GM21367 (cell line): ENCODE data around the gene OGA.

Experiments used
- ATAC-seq: cut with Tn5 transposase; IDR thresholded peaks from one replicate; pipeline ENCODE4 v1.9.1; 2021; ENCODE audit not compliant: unreplicated experiment

Gene OGA

GRCh38 chr10:101776161-101776817, 42.0 kb downstream of the OGA start:
- ATAC-seq, result no peak

DNA sequence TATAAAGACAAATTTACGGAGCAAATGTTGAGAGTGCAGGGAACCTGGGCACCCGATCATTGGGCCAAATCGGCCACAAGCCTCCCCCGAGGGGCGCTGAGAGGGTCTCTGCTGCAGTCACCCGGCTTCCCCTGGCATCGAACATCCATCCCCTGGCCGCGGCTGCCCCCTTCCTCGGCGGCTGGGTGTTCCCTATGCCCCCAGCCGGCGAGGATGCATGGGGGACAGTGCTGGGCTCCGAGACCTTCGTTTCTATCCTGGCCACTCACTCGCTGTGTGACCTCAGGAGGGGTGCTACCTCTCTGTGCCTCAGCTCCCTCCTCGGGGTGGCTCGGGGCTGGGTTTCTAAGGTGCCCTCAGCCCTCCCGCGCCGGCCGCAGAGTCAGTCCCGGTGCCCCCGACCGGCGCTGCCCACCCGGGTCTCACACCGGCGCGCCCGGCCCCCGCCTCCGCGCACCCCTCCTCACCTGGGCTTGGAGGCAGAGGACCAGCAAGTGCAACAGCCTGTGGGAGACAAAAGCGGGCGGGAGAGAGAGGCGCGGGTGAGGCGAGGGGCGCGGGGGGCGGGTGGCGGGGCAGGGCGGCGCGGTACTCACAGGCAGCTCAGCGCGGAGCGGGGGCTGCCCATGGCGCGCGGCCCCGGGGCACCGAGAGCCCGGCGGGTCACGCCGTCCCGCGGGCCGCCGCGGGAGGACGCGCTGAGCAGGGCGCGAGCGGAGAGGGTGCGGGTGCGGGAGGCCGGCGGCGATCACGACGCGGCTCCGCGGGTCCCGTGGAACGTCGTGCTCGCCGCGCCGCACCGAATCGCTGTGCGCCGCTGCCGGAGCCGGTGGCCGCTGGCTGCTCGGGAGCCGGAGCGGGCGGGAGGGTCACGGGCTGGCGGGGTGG, 42.7 kb downstream of the OGA start, which contains the start of gene FGF8:
Gene FGF8, minus strand, starts transcription at position 842 of the 888 bp plus-strand sequence. Its CDS starts 214 bp downstream, at position 628.
- ATAC-seq, result no peak

DNA sequence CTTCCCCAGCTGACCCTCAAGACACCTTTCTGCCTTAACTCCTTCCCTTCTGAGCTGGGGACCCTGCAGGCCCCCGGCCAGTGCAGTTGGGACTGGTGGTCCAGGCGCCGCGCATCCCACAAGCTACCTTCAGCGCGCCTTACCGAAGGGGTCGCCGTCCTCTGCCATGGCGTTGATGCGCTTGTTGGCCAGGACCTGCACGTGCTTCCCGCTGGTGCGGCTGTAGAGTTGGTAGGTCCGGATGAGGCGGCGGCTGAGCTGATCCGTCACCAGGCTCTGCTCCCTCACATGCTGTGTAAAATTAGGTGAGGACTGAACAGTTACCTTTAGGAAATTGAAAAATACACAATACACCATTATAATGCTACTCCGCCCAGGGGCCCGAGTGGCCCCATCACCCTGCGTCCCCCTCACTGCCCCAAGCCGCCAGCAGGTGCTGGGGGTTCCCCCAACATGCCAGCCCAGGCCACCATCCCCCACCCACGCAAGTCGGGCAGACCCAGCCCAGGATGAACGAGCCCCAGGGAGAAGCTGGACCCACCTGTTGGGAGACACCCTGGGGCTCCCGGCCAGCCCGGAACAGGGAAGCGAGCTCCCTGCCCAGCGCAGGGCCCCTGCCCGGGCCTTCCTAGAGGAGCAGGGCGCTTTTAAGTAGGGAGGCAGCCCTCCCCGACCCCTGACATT, 43.5 kb downstream of the OGA start:
- ATAC-seq, result no peak

DNA sequence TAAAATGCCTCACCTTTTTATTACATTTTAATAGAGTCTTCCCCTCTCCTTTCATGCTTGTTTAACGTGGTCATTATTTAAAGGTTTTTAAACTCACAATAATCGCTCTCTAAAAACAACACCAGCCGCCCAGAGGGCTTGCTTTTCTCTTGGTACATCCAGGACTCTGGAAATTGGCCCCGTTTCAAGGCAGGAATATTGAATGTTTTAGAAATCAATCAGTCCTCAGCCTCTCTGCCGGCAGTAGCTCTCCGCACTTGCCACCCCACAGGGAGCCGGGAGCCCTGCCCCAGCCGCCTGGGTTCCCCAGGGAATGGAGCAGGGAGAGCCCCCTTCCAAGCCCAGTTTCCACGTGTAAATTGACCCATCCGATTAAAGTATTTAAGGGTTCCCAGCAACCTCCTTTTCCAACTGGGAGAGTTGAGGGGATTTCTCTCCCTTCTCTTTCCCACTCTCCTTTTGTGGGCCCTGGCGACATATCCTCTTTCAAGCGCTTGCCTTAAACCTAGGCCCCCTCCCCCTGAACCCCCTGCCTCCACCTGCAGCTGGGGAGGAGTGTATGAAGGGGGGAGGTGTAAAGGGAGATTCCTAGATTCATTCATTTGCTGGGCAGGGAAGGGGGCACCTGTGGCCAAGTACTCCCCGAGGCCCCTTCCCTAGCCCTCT, 44.2 kb downstream of the OGA start:
- ATAC-seq, result no peak

- ATAC-seq, result no peak
Observed at GRCh38 chr10:101772895-101773761, 45.1 kb downstream of the OGA start.

DNA sequence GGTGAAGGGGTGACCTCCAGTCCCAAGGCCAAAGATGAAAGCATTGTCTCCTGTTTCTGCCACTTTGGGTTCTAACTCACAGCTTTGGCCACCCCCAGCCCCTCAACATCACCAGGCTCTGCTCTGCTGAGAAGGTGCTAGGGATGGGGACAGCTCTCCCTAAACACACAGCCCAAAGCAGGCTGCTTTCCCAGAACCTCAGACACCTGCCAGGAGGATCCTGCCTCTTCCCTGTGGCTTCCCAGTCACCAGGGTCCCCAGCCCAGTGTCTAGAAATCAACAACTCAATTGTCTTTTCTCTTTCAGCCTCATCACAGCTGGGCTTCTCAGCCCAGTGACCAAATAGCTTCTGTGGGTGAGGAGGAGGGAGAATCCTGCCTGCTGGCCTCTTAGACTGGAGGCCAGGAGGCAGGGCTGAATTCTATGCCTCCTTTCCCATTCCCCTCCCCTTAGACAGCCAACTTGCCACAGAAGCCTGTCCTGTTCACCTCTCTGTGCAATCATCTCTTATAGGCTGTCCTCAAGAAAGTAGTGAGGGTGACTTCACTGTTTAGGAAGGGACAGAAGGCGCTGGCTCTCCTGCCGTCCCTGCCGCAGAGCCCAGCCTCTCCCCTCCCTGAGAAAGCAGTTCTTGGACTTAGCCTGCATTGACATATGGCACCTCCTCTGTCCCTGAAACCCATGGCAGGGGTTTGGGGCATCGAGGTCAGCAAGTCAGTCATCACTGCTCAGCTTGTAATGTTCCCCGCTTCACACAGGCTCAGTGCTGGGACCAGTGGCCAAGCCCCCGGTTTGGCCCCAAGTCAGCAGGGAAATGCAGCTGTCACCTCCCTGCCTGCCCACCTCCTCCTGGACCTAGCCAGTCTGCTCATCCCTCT, 46.0 kb downstream of the OGA start:
- no peak for ATAC-seq

DNA sequence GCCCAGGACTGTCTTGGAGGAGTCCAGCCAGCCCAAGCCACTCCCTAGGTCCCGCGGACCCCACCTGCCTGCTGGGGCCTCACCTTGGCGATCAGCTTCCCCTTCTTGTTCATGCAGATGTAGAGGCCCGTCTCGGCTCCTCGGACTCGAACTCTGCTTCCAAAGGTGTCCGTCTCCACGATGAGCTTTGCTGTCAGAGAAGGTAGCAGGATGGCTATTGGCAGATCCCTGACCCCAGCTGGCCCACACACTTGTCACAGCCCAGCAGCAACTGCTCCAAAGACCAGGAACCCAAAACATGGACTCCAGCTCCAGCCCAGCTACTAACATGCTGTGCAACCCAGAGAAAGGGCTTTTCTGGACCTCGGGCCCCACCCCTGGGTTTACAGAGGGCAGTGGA, 46.9 kb downstream of the OGA start:
- no peak for ATAC-seq

DNA sequence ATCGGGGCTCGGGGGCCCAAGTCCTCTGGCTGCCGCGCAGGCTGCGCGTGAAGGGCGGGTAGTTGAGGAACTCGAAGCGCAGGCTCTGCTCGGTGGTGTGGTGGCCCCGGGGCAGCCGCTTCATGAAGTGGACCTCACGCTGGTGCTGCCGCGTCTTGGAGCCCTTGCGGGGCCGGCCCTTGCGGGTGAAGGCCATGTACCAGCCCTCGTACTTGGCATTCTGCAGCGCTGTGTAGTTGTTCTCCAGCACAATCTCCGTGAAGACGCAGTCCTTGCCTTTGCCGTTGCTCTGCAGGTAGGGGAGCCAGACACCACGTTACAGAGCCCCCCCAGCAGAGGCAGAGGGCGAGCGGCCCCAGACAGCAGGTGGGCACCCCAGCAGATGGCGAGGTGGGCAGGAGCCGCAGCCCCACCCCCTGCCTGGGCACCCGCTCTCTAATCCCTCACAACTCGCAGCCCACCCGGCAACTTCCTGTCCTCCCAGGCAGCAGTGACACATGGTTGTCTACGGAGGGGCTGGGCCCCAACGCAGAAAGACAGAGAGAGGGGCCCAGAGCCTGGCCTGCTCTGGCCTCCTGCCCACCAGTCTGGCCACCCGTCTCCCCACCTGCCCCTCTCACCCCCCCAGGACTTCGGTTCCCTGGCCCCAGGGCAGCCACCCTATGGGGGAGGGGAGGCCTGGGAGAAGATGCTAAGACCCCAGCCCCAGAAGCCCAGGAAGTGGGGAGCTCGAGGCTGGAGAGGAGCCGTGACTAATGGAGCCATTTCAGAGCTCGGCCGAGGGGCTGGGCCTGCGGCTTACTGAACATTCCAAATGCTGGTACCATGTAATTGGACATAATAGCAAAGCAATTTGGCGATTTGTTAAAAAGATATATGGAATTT, 47.7 kb downstream of the OGA start:
- ATAC-seq, result no peak

- no peak for ATAC-seq
Observed at GRCh38 chr10:101769541-101770180, 48.6 kb downstream of the OGA start.

DNA sequence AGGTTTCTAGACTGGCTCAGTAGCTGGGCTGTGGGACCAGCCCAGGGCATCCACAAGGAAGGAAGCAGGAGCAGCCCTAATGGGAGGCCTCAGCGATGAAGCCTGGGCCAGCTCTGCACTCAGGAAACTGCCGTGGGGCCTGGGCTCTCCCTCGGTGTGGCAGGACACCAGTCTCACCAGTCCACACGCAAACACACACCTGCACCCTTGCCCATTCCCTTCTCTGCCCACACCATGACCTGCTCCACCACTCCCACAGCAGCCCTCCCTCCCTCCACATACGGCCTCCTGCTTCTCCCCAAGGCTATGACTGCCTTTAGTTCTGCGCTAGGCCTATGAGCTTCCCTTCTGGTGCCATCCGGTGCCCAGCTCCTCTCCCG, 49.5 kb downstream of the OGA start:
- ATAC-seq, result no peak

GRCh38 chr10:101767966-101768790, 50.1 kb downstream of the OGA start:
- ATAC-seq, result no peak

GRCh38 chr10:101767600-101767945, 50.7 kb downstream of the OGA start:
- no peak for ATAC-seq

GRCh38 chr10:101766753-101767599, 51.3 kb downstream of the OGA start:
- ATAC-seq, result no peak

DNA sequence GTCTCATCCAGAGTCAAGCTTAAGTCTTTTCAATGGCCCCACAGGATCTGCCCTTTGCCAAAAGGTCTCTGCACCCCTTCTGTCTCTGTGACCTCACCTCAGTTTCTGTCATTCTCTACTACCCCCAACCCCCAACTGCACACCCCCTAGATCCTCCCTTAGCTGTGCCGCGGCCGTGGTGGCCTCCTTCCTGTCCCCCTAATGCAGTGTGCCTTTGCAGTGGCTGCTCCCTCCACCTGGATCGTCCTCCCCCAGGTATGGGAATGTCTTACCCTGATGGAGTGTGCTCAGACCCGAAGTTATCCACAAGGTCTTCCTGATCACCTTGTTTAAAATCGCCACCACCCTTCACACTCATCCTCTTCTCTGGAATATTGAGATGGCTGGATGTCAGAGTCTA, 51.9 kb downstream of the OGA start:
- no peak for ATAC-seq

DNA sequence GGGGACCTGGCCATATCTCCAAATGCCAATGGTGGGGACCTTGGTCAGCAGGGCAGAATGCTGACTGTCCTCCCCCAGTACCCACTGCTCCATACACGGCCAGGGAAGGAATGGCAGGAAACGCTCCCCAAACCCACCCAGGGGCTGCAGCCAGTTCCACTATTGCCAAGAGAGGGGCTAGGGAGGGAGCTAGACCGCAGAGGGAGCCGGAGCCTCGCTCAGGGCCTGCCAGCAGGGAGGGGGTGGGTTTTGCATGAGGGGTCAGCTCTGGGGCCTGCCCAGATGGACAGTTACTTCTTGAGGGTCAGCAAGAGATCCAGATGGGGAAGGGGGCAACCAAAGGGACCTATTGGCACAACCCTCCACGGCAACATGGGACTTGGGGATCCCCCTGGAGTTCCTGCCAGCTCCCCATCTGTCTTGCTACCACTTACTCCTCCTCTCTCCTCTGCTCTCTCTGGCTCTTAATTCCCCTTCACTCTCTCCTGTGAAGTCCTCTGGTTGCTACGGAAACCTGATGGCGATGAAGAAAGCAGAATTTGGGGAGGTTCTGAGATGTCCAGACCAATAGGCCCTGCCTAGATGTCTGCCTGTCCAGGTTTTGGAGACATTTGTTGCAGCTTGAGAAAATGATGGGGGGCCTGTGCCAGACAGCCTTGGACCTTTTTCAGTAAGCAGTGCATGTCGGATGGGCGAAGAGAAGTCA, 55.0 kb downstream of the OGA start:
- no peak for ATAC-seq

GRCh38 chr10:101762736-101763135, 55.5 kb downstream of the OGA start:
- ATAC-seq, result no peak
